IPS DF 4.7 (cell line): Measurements from ENCODE around the gene SPINK13.
"Not testable (repeated sequence)": the region's sequence is repeated elsewhere in the genome, so short reads cannot be mapped to it uniquely, and the experiment has no call there.

ENCODE experiments used
- DNase-seq: peaks from one replicate; pipeline ENCODE4 v3.0.0-alpha.2; 2013; ENCODE audit warnings: low spot score; ENCODE audit errors: extremely low read depth

SPINK13 gene, protein sequence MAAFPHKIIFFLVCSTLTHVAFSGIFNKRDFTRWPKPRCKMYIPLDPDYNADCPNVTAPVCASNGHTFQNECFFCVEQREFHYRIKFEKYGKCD

DNA sequence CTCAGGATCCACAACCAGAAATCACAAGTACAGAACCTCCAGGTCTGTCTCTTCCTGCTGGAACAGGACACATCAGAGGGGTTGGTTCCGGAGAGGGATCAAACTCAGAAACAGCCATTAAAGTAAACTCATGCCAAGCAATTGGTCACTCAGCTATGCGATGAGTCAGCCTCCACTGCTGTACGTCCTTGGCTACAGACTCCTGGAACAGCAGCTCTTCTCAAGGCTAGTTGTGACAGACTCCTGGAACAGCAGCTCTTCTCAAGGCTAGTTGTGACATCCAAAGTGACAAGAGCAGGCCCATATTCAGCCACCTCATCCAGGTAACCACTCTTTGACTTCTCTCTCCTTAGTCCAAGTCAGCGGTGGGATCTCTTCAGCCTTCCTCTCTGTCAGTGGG lies at the start of gene SPINK13:
TSS of gene SPINK13 (plus strand) at position 229 of the 400 bp plus-strand sequence. CDS start 1,279 bp downstream, outside the sequence.
- no peak for DNase-seq

- no peak for DNase-seq
Observed at GRCh38 chr5:148221508-148221907, 47.1 kb upstream of the SPINK13 start.

GRCh38 chr5:148224117-148224742 lies 44.4 kb upstream of the SPINK13 start:
- DNase-seq: no peak

GRCh38 chr5:148228392-148228984 lies 40.1 kb upstream of the SPINK13 start:
- DNase-seq: no peak

- DNase-seq: no peak
Observed at GRCh38 chr5:148229840-148230239, 38.8 kb upstream of the SPINK13 start.

- DNase-seq: no peak
Observed at GRCh38 chr5:148230240-148230639, 38.4 kb upstream of the SPINK13 start.

- no peak for DNase-seq
Observed at GRCh38 chr5:148237785-148238417, 30.7 kb upstream of the SPINK13 start.

DNA sequence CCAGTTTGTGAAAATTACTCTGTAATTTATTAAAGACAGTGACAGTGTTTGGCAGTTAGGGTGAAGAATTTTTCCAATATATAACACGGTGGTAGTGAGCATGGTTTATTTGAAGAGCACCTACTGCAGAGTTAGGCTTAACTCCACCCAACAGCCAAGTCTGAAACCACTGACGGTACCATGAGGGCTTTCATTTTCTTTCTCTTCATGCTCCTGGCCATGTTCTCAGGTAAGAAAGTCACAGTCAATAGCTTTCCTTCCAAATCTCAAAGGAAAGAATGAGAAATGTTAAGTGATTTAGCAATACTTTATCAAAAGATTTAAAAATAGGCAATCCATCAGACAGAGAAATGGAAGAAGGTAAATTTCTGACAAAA lies 30.2 kb upstream of the SPINK13 start, which contains the start of gene MARCOL:
TSS of gene MARCOL (plus strand) at position 108 of the 377 bp plus-strand sequence. CDS start at position 181, 73 bp downstream.
- DNase-seq: no peak

DNA sequence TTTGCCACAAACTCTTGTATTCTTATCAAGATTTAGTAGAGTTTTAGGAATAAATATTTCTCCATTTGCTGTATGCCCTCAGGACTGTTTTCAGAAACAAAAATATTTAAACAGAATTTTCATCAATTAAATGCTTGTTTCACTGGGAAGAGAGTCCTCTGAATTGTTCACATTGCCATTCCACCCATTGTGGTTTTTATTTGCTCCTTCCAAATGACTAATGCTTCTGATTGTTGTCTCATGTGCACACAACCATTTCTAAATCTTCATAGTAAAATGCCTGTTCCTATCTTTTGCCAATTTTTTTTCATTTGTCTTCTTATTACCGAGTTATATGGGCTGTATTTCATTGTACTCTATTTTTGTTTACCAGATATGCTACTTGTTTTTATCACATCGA lies 19.7 kb upstream of the SPINK13 start:
- DNase-seq: no peak

DNA sequence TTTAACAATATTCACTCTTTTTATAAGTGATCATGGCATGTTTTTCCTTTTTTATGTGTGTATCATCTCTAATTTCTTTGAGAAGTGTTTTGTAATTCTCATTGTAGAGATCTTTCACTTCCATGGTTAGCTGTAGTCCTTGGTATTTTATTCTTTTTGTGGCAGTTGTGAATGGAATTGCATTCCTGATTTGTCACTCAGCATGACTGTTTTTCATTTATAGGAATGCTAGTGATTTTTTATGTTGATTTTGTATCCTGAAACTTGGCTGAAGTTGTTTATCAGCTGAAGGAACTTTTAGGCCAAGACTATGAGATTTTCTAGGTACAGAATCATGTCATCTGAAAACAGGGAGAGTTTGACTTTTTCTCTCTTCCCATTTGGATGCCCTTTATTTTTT lies 13.1 kb upstream of the SPINK13 start:
- no peak for DNase-seq

- no peak for DNase-seq
Observed at GRCh38 chr5:148259288-148259687, 9.3 kb upstream of the SPINK13 start.

GRCh38 chr5:148261221-148261620 lies 7.4 kb upstream of the SPINK13 start:
- DNase-seq: no peak

DNA sequence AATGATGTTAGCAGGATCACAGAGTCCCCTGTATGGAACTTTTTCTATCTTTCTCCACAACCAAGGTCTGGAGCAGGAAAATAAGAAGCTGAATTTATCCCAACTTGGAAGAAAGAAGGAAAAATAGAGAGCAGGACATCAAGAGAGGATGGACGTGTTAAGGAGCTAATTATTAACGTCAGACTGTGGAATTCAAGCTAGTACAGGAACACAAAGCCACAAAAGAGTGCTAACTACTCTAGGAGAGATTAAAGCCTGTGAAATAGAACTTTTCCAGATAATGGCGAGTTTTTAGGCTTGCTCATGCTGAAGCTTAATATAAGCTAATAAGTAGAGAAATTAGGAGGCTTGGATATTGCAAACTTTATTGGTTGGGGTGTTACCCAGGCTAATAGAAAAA lies 632 bp upstream of the SPINK13 start:
- DNase-seq: no peak

DNA sequence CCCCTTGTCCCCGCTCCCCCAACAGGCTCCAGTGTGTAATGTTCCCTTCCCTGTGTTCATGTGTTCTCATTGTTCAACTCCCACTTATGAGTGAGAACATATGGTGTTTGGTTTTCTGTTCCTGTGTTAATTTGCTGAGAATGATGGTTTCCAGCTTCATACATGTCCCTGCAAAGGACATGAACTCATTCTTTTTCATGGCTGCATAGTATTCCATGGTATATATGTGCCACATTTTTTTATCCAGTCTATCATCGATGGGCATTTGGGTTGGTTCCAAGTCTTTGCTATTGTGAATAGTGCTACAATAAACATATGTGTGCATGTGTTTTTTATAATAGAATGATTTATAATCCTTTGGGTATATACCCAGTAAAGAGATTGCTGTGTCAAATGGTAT lies 6.5 kb downstream of the SPINK13 start:
- DNase-seq: not testable (repeated sequence)

DNA sequence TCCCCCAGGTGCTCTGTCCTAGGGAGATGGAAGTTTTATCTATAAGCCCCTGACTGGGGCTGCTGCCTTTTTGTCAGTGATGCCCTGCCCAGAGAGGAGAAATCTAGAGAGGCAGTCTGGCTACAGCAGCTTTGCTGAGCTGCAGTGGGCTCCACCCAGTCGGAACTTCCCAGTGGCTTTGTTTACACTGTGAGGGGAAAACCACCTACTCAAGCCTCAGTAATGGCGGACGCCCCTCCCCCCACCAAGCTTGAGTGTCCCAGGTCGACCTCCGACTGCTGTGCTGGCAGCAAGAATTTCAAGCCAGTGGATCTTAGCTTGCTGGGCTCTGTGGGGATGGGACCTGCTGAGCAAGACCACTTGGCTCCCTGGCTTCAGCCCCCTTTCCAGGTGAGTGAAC lies 12.3 kb downstream of the SPINK13 start:
- not testable (repeated sequence) for DNase-seq

DNA sequence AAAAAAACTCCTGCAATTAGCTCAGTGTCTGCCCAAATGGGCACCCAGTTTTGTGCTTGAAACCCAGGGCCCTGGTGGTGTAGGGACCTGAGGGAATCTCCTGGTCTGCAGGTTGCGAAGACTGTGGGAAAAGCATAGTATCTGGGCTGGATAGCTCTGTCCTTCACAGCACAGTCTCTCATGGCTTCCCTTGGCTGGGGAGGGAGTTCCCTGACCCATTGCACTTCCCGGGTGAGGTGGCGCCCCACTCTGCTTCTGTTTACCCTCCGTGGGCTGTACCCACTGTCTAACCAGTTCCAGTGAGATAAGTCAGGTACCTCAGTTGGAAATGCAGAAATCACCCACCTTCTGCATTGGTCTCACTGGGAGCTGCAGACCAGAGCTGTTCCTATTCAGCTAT lies 12.7 kb downstream of the SPINK13 start:
- DNase-seq: not testable (repeated sequence)

DNA sequence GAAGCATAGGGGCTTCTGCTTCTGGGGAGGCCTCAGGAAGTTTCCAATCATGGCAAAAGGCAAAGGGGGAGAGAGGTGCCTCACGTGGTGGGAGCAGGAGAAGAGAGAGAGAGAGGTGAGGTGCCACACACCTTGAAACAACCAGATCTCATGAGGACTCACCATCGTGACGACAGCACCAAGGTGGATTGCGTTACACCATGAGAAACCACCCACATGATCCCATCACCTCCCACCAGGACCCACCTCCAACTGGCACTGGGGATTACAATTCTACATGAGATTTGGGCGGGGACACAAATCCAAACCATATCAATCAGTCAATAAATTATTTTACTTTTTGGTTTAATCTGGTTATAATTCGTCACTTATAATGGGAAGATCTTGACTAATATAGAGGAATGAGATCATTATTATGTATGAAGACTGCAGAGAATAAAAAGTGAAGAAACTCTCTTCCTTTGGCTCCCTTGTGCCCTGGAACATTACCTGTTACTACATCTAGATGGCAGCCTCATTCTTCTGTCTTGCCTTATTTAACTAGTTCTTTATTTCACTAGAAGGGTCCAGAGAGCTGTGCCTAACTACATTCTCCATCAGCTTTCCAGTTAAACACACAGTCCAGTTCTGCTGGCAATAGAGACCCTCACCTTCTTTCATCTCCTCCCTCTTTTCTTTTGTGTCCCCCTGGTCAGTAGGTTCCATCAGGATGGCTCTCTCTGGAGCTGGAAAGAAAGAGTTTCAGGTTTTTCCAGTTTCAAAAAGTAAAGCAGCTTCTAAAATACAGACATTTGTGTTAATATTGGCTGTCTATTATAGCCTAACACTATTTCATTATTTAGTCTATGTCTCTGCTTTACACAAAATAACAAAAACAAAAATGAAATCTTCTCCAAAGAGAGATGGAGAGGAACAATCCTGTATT lies 21.9 kb downstream of the SPINK13 start:
- DNase-seq: no peak

- no peak for DNase-seq
Observed at GRCh38 chr5:148297731-148298130, 29.1 kb downstream of the SPINK13 start.

DNA sequence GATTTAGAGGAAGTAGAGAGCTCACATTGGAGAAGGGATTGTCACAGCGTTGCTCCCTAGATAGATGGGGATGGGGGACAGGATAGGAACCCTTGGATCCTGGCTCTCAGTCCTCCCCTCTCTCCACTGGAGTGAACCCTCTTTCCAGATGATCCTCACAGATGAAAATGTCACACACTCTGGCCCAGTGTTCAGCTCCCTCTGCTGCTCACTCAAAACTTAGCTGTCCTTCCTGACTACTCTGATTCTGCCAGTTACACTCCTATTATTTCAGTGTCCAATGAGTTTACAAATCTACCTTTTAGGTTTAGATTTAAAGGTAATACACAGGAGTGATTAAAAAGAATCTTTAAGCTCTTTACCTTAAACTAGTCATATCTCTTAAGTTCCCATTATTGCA lies 37.9 kb downstream of the SPINK13 start:
- DNase-seq: no peak

- DNase-seq: no peak
Observed at GRCh38 chr5:148309019-148309418, 40.4 kb downstream of the SPINK13 start.

DNA sequence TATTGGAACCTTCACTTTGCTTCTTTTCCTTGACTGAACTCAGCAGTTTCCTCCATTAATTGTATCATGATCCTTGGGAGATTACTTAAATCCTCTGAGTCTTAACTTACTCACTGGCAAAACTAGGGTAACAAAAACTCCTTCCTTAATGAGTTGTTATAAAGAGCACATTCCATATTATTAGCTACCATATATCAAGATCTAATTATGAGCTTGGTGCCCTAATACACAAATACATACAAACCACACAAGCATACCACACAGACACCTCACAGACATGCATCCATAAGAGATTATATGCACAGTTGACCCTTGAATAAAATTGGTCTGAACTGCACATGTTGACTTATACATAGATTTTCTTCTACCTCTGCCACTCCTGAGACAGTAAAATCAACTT lies 41.2 kb downstream of the SPINK13 start:
- no peak for DNase-seq
